IMR-90 (cell line): ENCODE measurements around the gene CTBP2. TPM values are rescaled to one million over a fixed set of nuclear protein-coding genes. Genes with fewer than 3 reads are reported as not detected.

ENCODE experiments used
- ATAC-seq: fragments of 200-7000 bp; cut with Tn5 transposase; 2 replicates; pipeline ENCODE4 v1.9.1; 2020; ENCODE audit warnings: low read depth, mild to moderate bottlenecking, moderate library complexity
- BruUV-seq: library from RNA; stranded (reverse); fragments of 400-500 nt; replicated peaks from 2 replicates; lab custom pipeline; 2021; lab: Mats Ljungman, UMichigan
- CTCF ChIA-PET: fragments of 300-600 bp; formaldehyde crosslinking; extraction: SDS; loops from one replicate; lab custom pipeline; 2021; ENCODE audit warnings: antibody characterized with exemption; lab: Yijun Ruan, JAX
- POLR2A ChIA-PET: fragments of 300-600 bp; sonication (Branson Sonifier 250); formaldehyde crosslinking; loops from one replicate; lab custom pipeline; 2022; ENCODE audit warnings: antibody characterized with exemption; ENCODE audit not compliant: unreplicated experiment; lab: Charles Lee
- DNase-seq: peaks from one replicate; pipeline ENCODE4 v3.0.0; 2013
- H2AFZ ChIP-seq: replicated peaks from 2 replicates; pipeline ENCODE3; 2013; ENCODE audit warnings: low read length, mild to moderate bottlenecking; ENCODE audit not compliant: poor library complexity
- H2AK5ac ChIP-seq: 2 replicates; pipeline ENCODE4 v1.6.1; 2013; ENCODE audit warnings: low read depth, low read length, inconsistent platforms
- H2AK9ac ChIP-seq: replicated peaks from 2 replicates; pipeline ENCODE3; 2013; ENCODE audit warnings: mild to moderate bottlenecking, low read depth, low read length, moderate library complexity; ENCODE audit not compliant: poor library complexity
- H2BK120ac ChIP-seq: 2 replicates; pipeline ENCODE4 v1.6.1; 2013; ENCODE audit warnings: low read depth, low read length, inconsistent platforms
- H2BK15ac ChIP-seq: 3 replicates; pipeline ENCODE4 v1.6.1; 2013; ENCODE audit warnings: low read depth, low read length, inconsistent platforms
- H2BK20ac ChIP-seq: 2 replicates; pipeline ENCODE4 v1.6.1; 2013; ENCODE audit warnings: low read depth, mild to moderate bottlenecking, inconsistent platforms, low read length, moderate library complexity
- H2BK5ac ChIP-seq: 2 replicates; pipeline ENCODE4 v1.6.1; 2013; ENCODE audit warnings: mild to moderate bottlenecking, low read depth, low read length, inconsistent platforms; ENCODE audit not compliant: poor library complexity, severe bottlenecking
- H3K14ac ChIP-seq: replicated peaks from 2 replicates; pipeline ENCODE4 v1.6.1; 2013; ENCODE audit warnings: low read depth, low read length, inconsistent platforms
- H3K18ac ChIP-seq: 2 replicates; pipeline ENCODE4 v1.6.1; 2013; ENCODE audit warnings: low read depth, low read length, control low read depth
- H3K23ac ChIP-seq: 2 replicates; pipeline ENCODE4 v1.6.1; 2013; ENCODE audit warnings: low read depth, low read length, inconsistent platforms
- H3K27ac ChIP-seq: 2 replicates; pipeline ENCODE4 v1.5.1; 2013; ENCODE audit warnings: mild to moderate bottlenecking, control low read depth, low read length; ENCODE audit not compliant: insufficient read depth
- H3K27me3 ChIP-seq: 2 replicates; pipeline ENCODE4 v1.6.1; 2013; ENCODE audit warnings: low read length; ENCODE audit not compliant: control insufficient read depth, insufficient read depth
- H3K36me3 ChIP-seq: 2 replicates; pipeline ENCODE4 v1.6.1; 2013; ENCODE audit warnings: low read length, mixed read lengths; ENCODE audit not compliant: control insufficient read depth, insufficient read depth
- H3K4ac ChIP-seq: 2 replicates; pipeline ENCODE4 v1.6.1; 2013; ENCODE audit warnings: low read depth, low read length, inconsistent platforms
- H3K4me1 ChIP-seq: 2 replicates; pipeline ENCODE4 v1.6.1; 2013; ENCODE audit warnings: low read length, mixed read lengths; ENCODE audit not compliant: control insufficient read depth, insufficient read depth
- H3K4me2 ChIP-seq: 2 replicates; pipeline ENCODE4 v1.6.1; 2013; ENCODE audit warnings: low read depth, mild to moderate bottlenecking, control low read depth, low read length, moderate library complexity
- H3K4me3 ChIP-seq: 2 replicates; pipeline ENCODE4 v1.5.1; 2013; ENCODE audit warnings: low read depth, mild to moderate bottlenecking, control low read depth, low read length, moderate library complexity; ENCODE audit not compliant: insufficient read depth
- H3K56ac ChIP-seq: 2 replicates; pipeline ENCODE4 v1.6.1; 2013; ENCODE audit warnings: low read length, inconsistent platforms; ENCODE audit not compliant: insufficient read depth; ENCODE audit errors: extremely low read depth
- H3K79me1 ChIP-seq, 2 experiments: 2 replicates each; pipeline ENCODE4 v1.6.1; 2013; ENCODE audit warnings: low read length in 2 of 2, inconsistent platforms in 1 of 2, low read depth in 1 of 2
- H3K9ac ChIP-seq: 2 replicates; pipeline ENCODE4 v1.6.1; 2013; ENCODE audit warnings: low read depth, low read length, control low read depth
- H3K9me1 ChIP-seq: 2 replicates; pipeline ENCODE4 v1.6.1; 2013; ENCODE audit warnings: low read length, inconsistent platforms; ENCODE audit not compliant: insufficient read depth
- H3K9me3 ChIP-seq: 2 replicates; pipeline ENCODE4 v1.6.1; 2013; ENCODE audit warnings: low read length; ENCODE audit not compliant: control insufficient read depth, insufficient read depth
- H4K20me1 ChIP-seq: 2 replicates; pipeline ENCODE4 v1.6.1; 2013; ENCODE audit warnings: low read length, inconsistent platforms; ENCODE audit not compliant: insufficient read depth
- H4K5ac ChIP-seq: 2 replicates; pipeline ENCODE4 v1.6.1; 2013; ENCODE audit warnings: mild to moderate bottlenecking, low read depth, low read length, control low read depth
- H4K8ac ChIP-seq, 2 experiments: 2 replicates each; pipeline ENCODE4 v1.6.1; 2013; ENCODE audit warnings: low read depth in 2 of 2, low read length in 2 of 2, control low read depth in 1 of 2, inconsistent platforms in 1 of 2
- H4K91ac ChIP-seq: 2 replicates; pipeline ENCODE4 v1.6.1; 2013; ENCODE audit warnings: low read depth, low read length, inconsistent platforms; ENCODE audit not compliant: insufficient read depth
- BHLHE40 ChIP-seq: fragments of 150-350 bp; IDR thresholded peaks from 2 replicates; pipeline ENCODE4 v1.6.1; 2016; ENCODE audit warnings: mild to moderate bottlenecking, low read depth, low read length
- dilution Hi-C: fragments of 300-500 bp; cut with HindIII; formaldehyde crosslinking; loops from one replicate; pipeline ENCODE4 v1.14.3; 2018; ENCODE audit warnings: low sequenced_read_pairs; ENCODE audit not compliant: unreplicated experiment
- in situ Hi-C: fragments of 300-500 bp; cut with MboI; formaldehyde crosslinking; loops from 3 replicates; pipeline ENCODE4 v1.14.3; 2019; ENCODE audit warnings: low sequenced_read_pairs, inconsistent platforms, mixed read lengths
- intact Hi-C: fragments of 100-400 bp; cut with micrococcal nuclease; formaldehyde crosslinking; loops from 2 replicates; pipeline ENCODE4 v1.10.0; 2022
- polyA plus RNA-seq, 3 experiments: library from polyadenylated mRNA; depleted of rRNA; stranded (reverse); fragments of >200 nt; gene quantifications; 2 replicates each; pipeline ENCODE4 v1.2.3, GENCODE V29; 2012; ENCODE audit warnings: low replicate concordance in 1 of 3
- total RNA-seq: library from RNA; depleted of rRNA; stranded (reverse); fragments of >200 nt; gene quantifications from 2 replicates; pipeline ENCODE4 v1.2.3, GENCODE V29; 2012
- TF ChIP-seq, protein P1 (sequence below): fragments of 150-350 bp; IDR thresholded peaks from 2 replicates; pipeline ENCODE4 v1.6.1; 2017; ENCODE audit warnings: mild to moderate bottlenecking, antibody characterized with exemption, low read length, low read depth

CTBP2 gene
- total and polyA plus RNA-seq, 2 of the 4 experiments (the other 2 are of a cell fraction): 81.0 to 86.6 TPM

DNA sequence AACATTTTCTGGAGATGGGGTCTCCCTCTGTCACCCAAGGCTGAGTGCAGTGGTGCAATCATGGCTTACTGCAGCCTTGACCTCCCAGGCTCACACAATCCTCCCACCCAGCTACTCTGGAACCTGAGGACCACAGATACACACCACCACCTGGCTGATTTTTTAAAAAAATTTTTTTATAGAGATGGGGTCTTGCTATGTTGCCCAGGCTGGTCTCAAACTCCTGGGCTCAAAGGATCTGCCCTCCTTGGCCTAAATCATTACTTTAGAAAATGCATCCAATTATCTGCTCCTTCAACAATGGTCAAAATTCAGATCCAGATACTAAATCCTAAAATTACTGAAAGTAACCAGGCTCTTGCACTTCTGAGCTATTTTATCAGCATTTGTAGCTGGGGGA is 55.2 kb downstream of the CTBP2 start:
- Histone ChIP-seq H3K79me1 (peaks cover 63 to 95% of the 10 kb centered on the region in 2 experiments), H3K9me3 (peaks cover 3% of the 10 kb centered on the region; the same call in 1 of the 2 replicates), H3K9ac (no peak overlapping the region), H3K23ac (no peak overlapping the region), H4K20me1 (peaks cover 78% of the 10 kb centered on the region), H3K56ac (no peak overlapping the region), H3K14ac (no peak overlapping the region), H3K4ac (no peak overlapping the region), H3K4me3 (no peak overlapping the region), H3K9me1 (peaks cover 36% of the 10 kb centered on the region), H4K91ac (no peak overlapping the region), H2AK9ac (no peak overlapping the region), H3K4me2 (no peak overlapping the region), H2BK120ac (no peak overlapping the region), H3K27ac (no peak overlapping the region), H2BK15ac (no peak overlapping the region), H3K36me3 (peaks cover 35% of the 10 kb centered on the region), H3K4me1 (peaks cover 12% of the 10 kb centered on the region), H2AFZ (no peak overlapping the region), H2BK20ac (no peak overlapping the region), H4K8ac (no peak overlapping the region), H2AK5ac (no peak overlapping the region), H2BK5ac (no peak overlapping the region), H4K5ac (no peak overlapping the region), H3K18ac (no peak overlapping the region), H3K27me3 (no peaks in the 10 kb centered on the region)
- no peak for ATAC-seq
- BruUV-seq: no TSS peak
- dilution Hi-C loops (no loop called here), in situ Hi-C loops (no loop called here), intact Hi-C loops (no loop called here)
- CTCF ChIA-PET: no interaction called here
- POLR2A ChIA-PET: no interaction called here
- no peak for TF ChIP-seq BHLHE40
- TF ChIP-seq, protein P1, sequence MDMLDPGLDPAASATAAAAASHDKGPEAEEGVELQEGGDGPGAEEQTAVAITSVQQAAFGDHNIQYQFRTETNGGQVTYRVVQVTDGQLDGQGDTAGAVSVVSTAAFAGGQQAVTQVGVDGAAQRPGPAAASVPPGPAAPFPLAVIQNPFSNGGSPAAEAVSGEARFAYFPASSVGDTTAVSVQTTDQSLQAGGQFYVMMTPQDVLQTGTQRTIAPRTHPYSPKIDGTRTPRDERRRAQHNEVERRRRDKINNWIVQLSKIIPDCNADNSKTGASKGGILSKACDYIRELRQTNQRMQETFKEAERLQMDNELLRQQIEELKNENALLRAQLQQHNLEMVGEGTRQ: no peak
- DNase-seq: no peak
